ENCODE data around the gene MARCHF2. TPM values are rescaled to one million over a fixed set of nuclear protein-coding genes. Genes with fewer than 3 reads are reported as not detected.

Gene MARCHF2
- total RNA-seq, 1 experiment from 2014 or later, result 58.7 TPM

DNA sequence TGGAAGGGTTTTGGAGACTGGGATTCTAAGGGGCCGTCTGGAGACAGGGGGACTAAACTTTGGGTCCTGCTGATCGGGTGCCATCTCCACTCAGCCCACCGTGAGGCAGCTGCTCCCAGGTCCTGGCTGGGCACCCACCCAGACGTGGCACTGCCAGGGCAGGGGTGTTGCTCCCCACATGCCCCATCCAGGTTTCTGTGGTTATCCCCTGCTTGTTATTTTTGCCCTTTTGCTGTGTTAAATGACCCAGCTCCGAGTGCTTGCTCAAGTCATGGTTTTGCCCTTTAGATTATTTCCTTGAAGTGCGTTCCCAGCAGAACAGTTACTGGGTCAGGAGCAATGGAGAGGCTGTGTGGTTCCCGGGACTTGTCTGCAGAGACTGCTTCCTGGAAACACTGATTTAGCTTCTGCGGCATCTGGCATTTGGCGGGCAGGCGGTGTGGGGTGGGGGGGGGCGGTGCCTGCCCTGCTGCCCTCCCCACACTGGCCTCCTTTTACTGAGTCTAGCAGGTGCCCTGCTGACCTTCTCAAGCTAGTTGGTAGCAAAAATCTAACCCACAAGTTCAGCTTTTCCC is 21.0 kb upstream of the MARCHF2 start:
- H3K27ac ChIP-seq (ENCODE audit: low read length), result no peak overlapping the region
- no TSS peak for BruUV-seq (replicated peaks)
- peaks cover 35% of the 10 kb centered on the region for H3K4me1 ChIP-seq (ENCODE audit: insufficient read depth, low read length)
- no peak for ATAC-seq
- CTCF ChIA-PET, result no interaction called here
- intact Hi-C loops (cut with micrococcal nuclease), result no loop called here
- H3K36me3 ChIP-seq (ENCODE audit: low read depth, low read length), result no peaks in the 10 kb centered on the region
- peaks cover 38% of the 10 kb centered on the region for H4K20me1 ChIP-seq (ENCODE audit: low read length)
- POLR2A ChIA-PET (ENCODE audit: unreplicated experiment), result interaction anchor here (0.5 kb wide), 1 partner anchor 48 kb away, joined by 5 read pairs; no protein-coding TSS in a partner anchor
- H3K9me2 ChIP-seq (replicated peaks; ENCODE audit: low read length), result no peaks in the 10 kb centered on the region
- DNase-seq, result no peak
- H3K27me3 ChIP-seq (ENCODE audit: low read length), result no peaks in the 10 kb centered on the region
- H2AFZ ChIP-seq (ENCODE audit: low read length), result no peak overlapping the region
- peaks cover 4% of the 10 kb centered on the region for H3F3A ChIP-seq (ENCODE audit: low read length, unreplicated experiment)
- H3K4me2 ChIP-seq (ENCODE audit: low read length), result no peak overlapping the region
- no peaks in the 10 kb centered on the region for H3K9me3 ChIP-seq (ENCODE audit: low read length)
- no peak overlapping the region for H3K9ac ChIP-seq (ENCODE audit: low read length)
- H3K79me2 ChIP-seq (ENCODE audit: low read length), result peaks cover 55% of the 10 kb centered on the region
- H3K4me3 ChIP-seq (ENCODE audit: low read length), result no peak overlapping the region
- TF ChIP-seq, protein P1, sequence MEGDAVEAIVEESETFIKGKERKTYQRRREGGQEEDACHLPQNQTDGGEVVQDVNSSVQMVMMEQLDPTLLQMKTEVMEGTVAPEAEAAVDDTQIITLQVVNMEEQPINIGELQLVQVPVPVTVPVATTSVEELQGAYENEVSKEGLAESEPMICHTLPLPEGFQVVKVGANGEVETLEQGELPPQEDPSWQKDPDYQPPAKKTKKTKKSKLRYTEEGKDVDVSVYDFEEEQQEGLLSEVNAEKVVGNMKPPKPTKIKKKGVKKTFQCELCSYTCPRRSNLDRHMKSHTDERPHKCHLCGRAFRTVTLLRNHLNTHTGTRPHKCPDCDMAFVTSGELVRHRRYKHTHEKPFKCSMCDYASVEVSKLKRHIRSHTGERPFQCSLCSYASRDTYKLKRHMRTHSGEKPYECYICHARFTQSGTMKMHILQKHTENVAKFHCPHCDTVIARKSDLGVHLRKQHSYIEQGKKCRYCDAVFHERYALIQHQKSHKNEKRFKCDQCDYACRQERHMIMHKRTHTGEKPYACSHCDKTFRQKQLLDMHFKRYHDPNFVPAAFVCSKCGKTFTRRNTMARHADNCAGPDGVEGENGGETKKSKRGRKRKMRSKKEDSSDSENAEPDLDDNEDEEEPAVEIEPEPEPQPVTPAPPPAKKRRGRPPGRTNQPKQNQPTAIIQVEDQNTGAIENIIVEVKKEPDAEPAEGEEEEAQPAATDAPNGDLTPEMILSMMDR (conservative IDR thresholded peaks at IDR 0.05; ENCODE audit: low read depth, low read length), result no peak
- no peak for TF ChIP-seq EZH2 (IDR thresholded peaks at IDR 0.05; ENCODE audit: low read length, unreplicated experiment)
- no peak for TF ChIP-seq EZH2phosphoT487 (IDR thresholded peaks at IDR 0.05; ENCODE audit: borderline replicate concordance, low read length)

DNA sequence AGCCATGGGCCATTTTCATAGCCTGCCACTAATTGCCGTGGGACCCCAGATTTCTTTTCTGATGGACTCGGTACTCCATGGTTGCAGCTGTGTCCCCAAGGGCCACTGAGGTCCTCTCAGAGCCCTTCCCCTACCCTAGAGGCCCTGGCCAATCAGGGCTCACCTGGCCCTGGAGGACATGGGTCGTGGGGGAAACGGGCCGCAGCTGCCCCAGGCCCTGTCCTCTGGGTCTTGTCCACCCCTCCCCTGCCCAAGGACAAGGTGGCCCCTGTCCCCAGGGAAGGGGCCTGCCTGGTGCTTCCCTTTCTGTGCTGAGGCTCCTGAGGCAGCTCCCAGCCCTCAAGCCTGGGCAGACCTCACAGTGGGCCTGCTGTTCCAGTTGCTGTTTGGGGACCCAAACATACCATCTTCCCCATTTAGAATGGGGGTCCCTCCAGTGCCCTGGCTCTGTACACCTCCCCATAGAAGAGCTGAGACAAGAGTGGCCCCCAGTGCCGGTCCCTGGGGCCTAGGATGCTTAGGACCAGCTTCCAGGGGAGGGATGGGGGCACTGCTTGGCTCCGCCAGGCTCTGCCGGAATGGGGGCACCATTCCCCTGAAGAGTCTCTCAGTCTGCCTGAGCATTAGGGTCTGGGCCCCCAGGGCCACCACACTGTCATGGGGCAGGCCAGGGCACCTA is 19.8 kb upstream of the MARCHF2 start:
- CTCF ChIA-PET, result no interaction called here
- POLR2A ChIA-PET (ENCODE audit: unreplicated experiment), result no interaction called here
- no peak overlapping the region for H3K9ac ChIP-seq (ENCODE audit: low read length)

More for the DNA sequence above, 19.8 kb upstream of the MARCHF2 start:
- Histone ChIP-seq H3K4me2 (ENCODE audit: low read length) (no peak overlapping the region), H2AFZ (ENCODE audit: low read length) (no peak overlapping the region), H3K79me2 (ENCODE audit: low read length) (peaks cover 68% of the 10 kb centered on the region), H3K27me3 (ENCODE audit: low read length) (no peaks in the 10 kb centered on the region), H3K36me3 (ENCODE audit: low read depth, low read length) (no peaks in the 10 kb centered on the region), H3K27ac (ENCODE audit: low read length) (no peak overlapping the region), H4K20me1 (ENCODE audit: low read length) (peaks cover 49% of the 10 kb centered on the region), H3K9me3 (ENCODE audit: low read length) (no peaks in the 10 kb centered on the region), H3K4me3 (ENCODE audit: low read length) (no peak overlapping the region), H3K9me2 (replicated peaks; ENCODE audit: low read length) (no peaks in the 10 kb centered on the region), H3K4me1 (ENCODE audit: insufficient read depth, low read length) (peaks cover 27% of the 10 kb centered on the region), H3F3A (ENCODE audit: low read length, unreplicated experiment) (peaks cover 4% of the 10 kb centered on the region)
- intact Hi-C loops (cut with micrococcal nuclease), result no loop called here
- ATAC-seq, result no peak
- DNase-seq, result no peak
- no TSS peak for BruUV-seq (replicated peaks)
- TF ChIP-seq EZH2phosphoT487 (IDR thresholded peaks at IDR 0.05; ENCODE audit: borderline replicate concordance, low read length) (no peak), EZH2 (IDR thresholded peaks at IDR 0.05; ENCODE audit: low read length, unreplicated experiment) (no peak)
- TF ChIP-seq, protein P1 (conservative IDR thresholded peaks at IDR 0.05; ENCODE audit: low read depth, low read length), result no peak

Measured in PC-3 (cell line).